ENCODE data around the gene EFCAB5.

The EFCAB5 gene

DNA sequence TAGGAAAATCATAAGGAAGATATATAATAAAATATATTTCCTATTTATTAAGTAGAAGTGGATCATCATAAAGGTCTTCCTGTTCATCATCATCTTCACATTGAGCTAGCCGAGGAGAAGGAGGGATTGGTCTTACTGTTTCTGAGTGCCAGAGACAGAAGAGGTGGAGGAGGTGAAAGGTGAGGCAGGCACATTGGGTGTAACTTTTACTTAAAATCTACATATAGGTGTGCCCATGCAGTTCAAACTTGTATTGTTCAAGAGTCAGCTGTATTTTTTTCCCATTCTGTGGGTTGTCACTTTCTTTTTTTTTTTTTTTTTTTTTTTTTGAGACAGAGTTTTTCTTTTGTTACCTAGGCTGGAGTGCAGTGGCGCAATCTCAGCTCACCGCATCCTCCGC, 210.0 kb downstream of the EFCAB5 start:
- no peak for DNase-seq
- no peak overlapping the region for H3K4me3 ChIP-seq (ENCODE audit: low read depth, low read length)
- TF ChIP-seq, protein P1, sequence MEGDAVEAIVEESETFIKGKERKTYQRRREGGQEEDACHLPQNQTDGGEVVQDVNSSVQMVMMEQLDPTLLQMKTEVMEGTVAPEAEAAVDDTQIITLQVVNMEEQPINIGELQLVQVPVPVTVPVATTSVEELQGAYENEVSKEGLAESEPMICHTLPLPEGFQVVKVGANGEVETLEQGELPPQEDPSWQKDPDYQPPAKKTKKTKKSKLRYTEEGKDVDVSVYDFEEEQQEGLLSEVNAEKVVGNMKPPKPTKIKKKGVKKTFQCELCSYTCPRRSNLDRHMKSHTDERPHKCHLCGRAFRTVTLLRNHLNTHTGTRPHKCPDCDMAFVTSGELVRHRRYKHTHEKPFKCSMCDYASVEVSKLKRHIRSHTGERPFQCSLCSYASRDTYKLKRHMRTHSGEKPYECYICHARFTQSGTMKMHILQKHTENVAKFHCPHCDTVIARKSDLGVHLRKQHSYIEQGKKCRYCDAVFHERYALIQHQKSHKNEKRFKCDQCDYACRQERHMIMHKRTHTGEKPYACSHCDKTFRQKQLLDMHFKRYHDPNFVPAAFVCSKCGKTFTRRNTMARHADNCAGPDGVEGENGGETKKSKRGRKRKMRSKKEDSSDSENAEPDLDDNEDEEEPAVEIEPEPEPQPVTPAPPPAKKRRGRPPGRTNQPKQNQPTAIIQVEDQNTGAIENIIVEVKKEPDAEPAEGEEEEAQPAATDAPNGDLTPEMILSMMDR (IDR thresholded peaks at IDR 0.05; ENCODE audit: low read depth, low read length) = no peak
- no peaks in the 10 kb centered on the region for H3K27me3 ChIP-seq (ENCODE audit: insufficient read depth, low read depth, severe bottlenecking)
- no peak overlapping the region for H3K27ac ChIP-seq
- no peaks in the 10 kb centered on the region for H3K9me3 ChIP-seq (ENCODE audit: severe bottlenecking)
- H3K36me3 ChIP-seq = peaks cover 5% of the 10 kb centered on the region

DNA sequence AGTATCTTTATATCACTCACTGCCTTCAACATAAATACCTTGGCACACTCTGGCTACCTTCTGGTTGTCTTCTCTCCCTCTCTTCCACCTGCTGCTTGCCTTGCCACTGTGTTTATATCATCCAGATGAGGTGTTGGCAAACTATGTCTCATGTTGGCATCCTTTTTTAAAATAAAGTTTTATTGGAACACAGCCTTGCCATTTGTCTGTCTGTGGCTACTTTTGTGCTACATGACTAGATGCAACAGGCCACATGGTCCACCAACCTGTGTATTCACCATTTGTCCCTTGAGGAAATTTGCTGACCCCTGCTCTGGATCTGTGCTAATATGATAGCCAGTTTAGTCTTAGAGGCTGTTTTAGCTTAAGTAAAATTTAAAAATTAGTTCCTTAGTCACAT, 212.0 kb downstream of the EFCAB5 start:
- Histone ChIP-seq H3K27me3 (ENCODE audit: insufficient read depth, low read depth, severe bottlenecking) (no peaks in the 10 kb centered on the region), H3K9me3 (ENCODE audit: severe bottlenecking) (peaks cover 1% of the 10 kb centered on the region), H3K36me3 (peaks cover 20% of the 10 kb centered on the region), H3K27ac (no peak overlapping the region), H3K4me3 (ENCODE audit: low read depth, low read length) (no peak overlapping the region)
- DNase-seq = no peak
- TF ChIP-seq, protein P1 (IDR thresholded peaks at IDR 0.05; ENCODE audit: low read depth, low read length) = no peak

DNA sequence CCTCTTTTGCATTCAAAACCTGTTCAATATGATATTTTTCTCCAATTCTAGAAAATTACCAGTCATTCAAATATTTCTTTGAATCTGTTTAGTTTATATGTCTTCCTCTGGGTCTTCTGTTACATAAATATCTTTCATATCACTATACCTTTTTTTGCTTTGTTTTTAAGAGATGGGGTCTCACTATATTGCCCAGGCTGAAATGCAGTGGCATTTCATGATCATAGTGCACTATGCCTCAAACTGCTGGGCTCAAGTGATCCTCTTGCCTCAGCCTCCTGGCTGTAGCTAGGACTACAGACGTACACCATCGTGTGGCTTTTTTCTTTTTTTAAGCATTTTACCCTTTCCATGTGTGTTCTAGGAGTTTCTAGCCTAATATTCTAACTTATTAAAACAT, 214.0 kb downstream of the EFCAB5 start:
- no peaks in the 10 kb centered on the region for H3K27me3 ChIP-seq (ENCODE audit: insufficient read depth, low read depth, severe bottlenecking)
- H3K4me3 ChIP-seq (ENCODE audit: low read depth, low read length) = no peak overlapping the region
- TF ChIP-seq, protein P1 (IDR thresholded peaks at IDR 0.05; ENCODE audit: low read depth, low read length) = no peak
- H3K27ac ChIP-seq = no peak overlapping the region
- H3K36me3 ChIP-seq = peaks cover 28% of the 10 kb centered on the region
- no peak for DNase-seq
- peaks cover 6% of the 10 kb centered on the region for H3K9me3 ChIP-seq (ENCODE audit: severe bottlenecking)

All from WERI-Rb-1 (cell line).